Stimulated activated CD8-positive, alpha-beta memory T cell treated with anti-CD3 and anti-CD28 coated beads, Interleukin-4, amount 100 ng/mL, for 24 hours (primary cell): Measurements from ENCODE around the gene PPFIA1.

ENCODE experiments used
- DNase-seq: peaks from one replicate; pipeline ENCODE4 v3.0.0-alpha.2; 2020; ENCODE audit warnings: low read depth

The PPFIA1 gene

GRCh38 chr11:70270104-70270876 is at the start of gene PPFIA1:
Gene PPFIA1, plus strand, starts transcription at chr11:70270690. Its CDS starts 1,483 bp downstream, at chr11:70272173.
- peak; percentile 94 for DNase-seq

- no peak for DNase-seq
Observed at GRCh38 chr11:70220920-70221319, 49.6 kb upstream of the PPFIA1 start.

- no peak for DNase-seq
Observed at GRCh38 chr11:70225681-70226177, 44.8 kb upstream of the PPFIA1 start.

GRCh38 chr11:70226183-70226582 is 44.3 kb upstream of the PPFIA1 start:
- DNase-seq, result no peak

DNA sequence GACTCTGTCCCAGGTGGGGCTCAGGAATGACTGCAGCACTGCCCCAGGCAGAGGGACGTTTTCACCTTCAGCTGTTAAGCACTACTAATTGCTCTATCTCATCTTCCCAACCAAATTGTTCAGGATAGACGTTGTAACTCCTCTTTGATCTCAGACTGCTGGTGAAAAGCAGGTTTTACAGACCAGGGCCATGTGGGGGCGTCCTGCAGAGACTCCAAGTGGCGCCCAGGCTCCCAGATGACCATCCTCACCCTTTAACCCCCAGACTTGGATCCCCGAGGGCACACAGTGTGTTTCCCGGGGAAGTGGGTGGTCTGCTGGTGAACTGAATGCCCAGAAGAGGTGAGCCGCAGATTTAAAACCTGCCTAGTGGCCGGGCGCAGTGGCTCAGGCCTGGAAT is 43.5 kb upstream of the PPFIA1 start:
- no peak for DNase-seq

- no peak for DNase-seq
Observed at GRCh38 chr11:70229737-70230136, 40.8 kb upstream of the PPFIA1 start.

DNA sequence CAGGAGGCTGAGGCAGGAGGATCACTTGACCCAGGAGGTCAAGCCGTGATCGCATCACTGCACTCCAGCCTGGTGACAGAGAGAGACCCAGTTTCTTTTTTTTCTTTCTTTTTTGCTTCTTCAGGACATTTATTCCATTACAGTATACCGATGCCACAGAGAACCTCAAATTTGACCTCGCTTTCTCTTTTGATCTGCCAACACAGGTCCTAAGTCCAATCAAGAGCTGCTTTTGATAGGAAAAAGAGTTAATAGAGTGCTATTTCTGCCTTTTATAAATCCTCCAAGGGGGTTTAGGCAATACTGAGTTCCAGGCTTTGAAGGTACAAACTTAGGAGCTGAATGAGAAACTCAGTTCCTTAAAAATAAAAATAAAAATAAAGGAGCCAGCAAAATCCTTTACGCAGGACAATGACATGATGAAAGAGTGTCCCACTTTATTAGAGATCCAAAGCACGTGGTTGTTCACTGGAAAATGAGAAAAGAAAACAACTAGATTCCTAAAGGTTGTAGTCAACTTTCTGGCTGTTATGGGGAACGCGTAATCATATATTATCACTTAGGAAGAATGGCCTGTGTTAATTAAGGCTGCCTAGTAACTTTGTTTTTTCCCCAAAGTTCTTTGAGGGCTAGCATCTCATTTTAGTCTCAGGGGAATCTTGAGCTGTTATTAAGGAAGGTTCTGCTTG is 40.2 kb upstream of the PPFIA1 start:
- no peak for DNase-seq

DNA sequence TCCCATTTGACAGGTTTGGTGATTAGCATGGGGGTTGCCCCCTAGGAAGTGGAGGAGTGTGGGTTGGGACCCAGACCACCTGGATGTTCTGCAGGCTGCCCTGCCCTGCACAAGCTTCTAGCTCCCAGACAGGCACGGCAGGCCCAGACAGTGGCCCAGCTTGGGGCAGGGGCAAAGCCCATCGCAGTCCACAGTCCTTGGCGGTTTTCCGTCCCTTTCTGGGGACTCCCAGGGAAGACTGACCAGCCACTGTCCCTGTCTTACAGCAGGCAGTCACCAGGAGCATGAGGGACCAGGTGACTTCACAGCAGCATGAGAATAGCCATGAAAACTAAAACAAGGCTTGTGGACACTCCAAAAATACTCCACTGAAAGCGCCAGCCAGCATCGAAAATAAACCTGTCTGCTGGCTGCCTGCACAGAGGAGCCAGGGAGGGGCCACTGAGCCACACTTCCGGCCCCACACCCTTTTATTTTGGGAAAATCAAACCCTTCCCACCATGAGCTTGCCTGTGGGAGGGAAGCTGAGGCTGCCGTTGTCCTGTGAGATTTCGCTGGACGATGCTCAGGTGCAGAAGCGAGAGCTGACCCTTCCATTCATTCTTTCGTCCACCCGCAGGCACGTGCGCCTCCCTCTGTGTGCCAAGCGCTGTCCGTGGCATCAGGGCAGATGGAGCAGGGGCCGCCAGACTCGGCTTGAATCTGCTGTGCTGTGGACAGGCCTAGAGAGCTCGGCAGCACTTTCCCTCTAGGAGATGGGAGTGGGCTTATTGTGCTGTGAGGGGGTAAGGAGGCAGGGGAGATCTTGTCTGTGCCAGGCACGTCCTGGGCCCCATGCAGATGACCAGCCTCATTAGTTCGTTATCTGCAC is 39.4 kb upstream of the PPFIA1 start:
- no peak for DNase-seq

DNA sequence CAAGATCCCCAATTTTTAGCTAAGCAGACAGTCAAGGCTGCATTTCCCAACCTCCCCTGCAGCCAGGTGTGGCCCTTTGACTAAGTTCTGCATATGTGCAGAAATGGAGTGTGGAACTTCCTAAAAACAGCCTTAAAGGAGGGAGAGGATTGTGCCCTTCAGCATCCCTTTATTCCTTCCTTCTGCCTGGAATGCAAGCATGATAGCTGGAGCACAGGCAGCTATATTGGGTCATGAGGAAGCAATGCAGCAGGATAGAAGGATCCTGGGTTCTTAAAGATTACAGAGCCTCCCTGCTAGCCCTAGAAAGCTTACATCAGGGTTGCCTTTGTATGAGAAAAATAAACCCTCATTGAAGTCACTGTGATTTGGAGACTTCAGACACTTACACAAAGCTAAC is 37.5 kb upstream of the PPFIA1 start:
- no peak for DNase-seq

DNA sequence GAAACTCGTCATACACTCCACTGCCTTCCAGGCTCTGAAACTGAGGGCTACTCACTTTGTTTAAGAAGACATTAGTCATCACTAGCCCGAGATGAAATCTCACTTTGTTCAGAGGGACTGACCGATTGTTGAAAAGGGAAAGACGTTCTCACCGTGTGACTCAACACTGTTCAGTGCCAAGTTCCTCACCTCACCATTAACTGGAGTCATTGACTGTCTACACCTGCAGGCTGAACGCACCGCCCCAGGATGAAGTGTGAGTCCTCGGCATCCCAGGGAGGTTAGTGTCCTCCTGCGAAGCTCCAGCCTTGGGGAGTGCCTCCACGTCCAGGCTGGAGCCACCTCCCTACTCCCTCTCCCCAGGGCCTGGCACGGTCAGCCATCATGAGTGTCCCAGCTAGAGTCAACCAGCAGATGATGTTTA is 37.0 kb upstream of the PPFIA1 start:
- no peak for DNase-seq

DNA sequence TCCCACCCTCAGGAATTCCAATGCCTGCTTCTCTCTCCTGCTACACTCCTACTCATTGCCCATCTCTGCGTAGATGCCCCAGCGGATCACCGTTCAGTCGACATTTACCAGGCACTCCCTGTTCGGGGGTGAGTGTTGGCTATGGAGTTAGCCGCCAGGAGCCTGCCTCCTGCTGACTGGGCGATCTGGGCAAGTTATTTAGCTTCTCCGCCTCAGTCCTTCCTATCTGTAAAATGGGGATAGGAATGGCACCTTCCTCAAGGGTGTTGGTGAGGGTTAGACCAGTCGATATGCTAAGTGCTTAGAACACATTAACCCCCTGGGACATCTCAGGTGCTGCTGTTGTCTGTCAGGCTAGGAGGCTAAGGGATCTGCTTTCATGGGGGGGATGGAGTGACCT is 36.5 kb upstream of the PPFIA1 start:
- no peak for DNase-seq

DNA sequence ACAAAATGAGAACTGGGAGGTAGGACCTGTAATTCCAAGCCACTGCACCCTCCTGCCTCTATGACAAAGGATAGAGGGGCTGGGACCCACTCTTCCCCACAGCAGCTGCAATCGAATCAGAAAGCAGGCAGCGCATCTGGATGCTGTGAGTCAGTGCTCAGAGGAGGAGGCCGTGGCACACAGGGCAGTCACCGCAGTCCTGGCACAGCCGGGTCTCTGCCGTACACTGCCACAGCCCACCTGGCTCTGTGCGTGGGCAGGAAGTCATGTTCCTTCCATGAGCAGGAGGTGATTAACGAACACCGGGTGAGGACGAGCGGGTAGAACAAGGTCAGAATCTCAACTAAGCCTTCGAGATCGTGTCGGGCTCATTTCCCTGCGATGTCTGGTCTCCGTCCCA is 30.2 kb upstream of the PPFIA1 start:
- no peak for DNase-seq

GRCh38 chr11:70241709-70242108 is 28.8 kb upstream of the PPFIA1 start:
- no peak for DNase-seq

DNA sequence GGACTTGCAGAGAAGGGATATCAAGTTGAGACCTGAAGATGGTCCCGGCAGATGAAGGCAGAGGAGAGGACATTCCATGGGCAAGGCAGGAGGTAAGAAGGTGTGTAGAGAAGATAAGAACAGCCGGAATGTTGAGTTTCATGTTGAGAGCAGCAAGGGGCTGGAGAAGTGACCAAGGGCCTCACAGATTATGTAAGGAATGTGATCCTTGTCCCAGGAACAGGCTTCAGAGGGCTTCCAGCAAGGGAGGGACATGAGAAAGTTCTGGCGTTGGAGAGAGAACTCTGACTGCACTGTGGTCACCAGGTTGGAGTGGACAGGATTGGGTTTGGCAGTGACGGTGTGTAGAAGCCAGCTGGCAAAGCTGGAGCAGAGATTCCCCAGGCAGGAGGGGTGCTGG is 27.6 kb upstream of the PPFIA1 start:
- DNase-seq, result no peak

GRCh38 chr11:70243912-70244652 is 26.4 kb upstream of the PPFIA1 start:
- no peak for DNase-seq

- no peak for DNase-seq
Observed at GRCh38 chr11:70244698-70245097, 25.8 kb upstream of the PPFIA1 start.

DNA sequence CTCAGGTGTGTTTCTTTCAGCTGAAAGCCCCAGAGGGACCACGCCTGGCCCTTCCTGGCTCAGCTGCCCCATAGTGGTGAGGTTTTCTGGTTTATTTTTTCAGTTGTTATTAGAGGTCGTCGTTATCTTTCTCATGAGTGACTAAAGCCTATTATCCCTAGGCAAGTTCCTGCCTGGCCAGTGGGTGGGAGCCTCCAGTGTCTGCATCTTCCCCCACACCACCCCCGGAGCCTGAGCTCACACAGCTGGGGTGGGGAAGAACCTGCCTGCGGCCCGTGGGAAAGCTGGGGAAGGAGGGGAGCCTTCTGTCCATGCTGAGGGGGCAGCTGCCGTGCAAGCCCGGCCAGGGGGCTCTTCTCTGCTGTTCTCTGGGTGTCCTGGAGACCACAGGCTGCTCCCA is 24.3 kb upstream of the PPFIA1 start:
- no peak for DNase-seq

- no peak for DNase-seq
Observed at GRCh38 chr11:70247042-70247709, 23.3 kb upstream of the PPFIA1 start.

GRCh38 chr11:70247710-70248072 is 22.8 kb upstream of the PPFIA1 start:
- no peak for DNase-seq

DNA sequence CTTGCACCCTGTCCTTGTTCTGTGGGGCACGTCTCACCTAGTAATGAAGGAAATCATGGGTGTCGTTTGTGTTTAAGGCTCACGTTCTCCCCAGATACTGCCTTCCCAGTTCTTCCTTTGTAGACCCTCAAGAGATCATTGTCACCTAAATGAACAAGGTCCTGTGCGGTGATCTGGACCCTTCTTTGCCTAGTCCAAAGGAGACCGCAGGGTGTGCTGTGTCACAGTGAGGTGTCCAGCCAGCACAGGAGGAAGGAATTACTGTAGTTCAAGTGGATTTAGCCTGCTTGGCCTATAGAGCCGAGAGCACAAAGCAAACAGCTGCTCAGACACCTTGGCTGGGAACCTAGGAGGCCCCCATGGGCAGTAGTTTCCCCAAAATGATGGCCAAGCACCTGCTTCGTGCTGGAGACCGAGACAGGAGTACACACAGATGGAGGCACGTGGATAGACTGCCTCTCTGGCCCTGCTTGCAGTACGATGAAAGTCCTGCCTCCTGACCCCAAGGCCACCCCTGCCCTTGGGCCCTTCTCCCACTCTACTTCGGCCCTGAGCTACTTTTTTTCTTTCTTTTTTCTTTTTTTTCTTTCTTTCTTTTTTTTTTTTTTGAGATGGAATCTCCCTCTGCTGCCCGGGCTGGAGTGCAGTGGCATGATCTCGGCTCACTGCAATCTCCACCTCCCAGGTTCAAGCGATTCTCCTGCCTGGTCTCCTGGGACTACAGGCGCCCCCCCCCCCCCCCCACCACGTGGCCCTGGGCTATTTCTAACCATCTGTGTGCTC is 19.4 kb upstream of the PPFIA1 start:
- DNase-seq, result no peak
